Hepatocyte (in vitro differentiated cells): ENCODE measurements around the gene NOMO2.
"Not testable (repeated sequence)": the region's sequence is repeated elsewhere in the genome, so short reads cannot be mapped to it uniquely, and the experiment has no call there.

Experiments
- CTCF ChIP-seq: fragments of 200-600 bp; sonication (generic); IDR thresholded peaks from 2 replicates; pipeline ENCODE4 v1.5.1; 2016; ENCODE audit warnings: antibody characterized with exemption, mild to moderate bottlenecking; ENCODE audit not compliant: poor library complexity
- EZH2 ChIP-seq: fragments of 200-600 bp; sonication (generic); IDR thresholded peaks from 2 replicates; pipeline ENCODE4 v1.6.1; 2016; ENCODE audit warnings: antibody characterized with exemption, mild to moderate bottlenecking, borderline replicate concordance
- EZH2phosphoT487 ChIP-seq: fragments of 200-600 bp; sonication (generic); IDR thresholded peaks from one replicate; pipeline ENCODE4 v1.6.1; 2018; ENCODE audit warnings: antibody characterized with exemption, mild to moderate bottlenecking, low read depth, moderate library complexity; ENCODE audit not compliant: unreplicated experiment, severe bottlenecking

GRCh38 chr16:18409532-18410293 is 152.2 kb downstream of the NOMO2 start:
- TF ChIP-seq CTCF, EZH2phosphoT487, EZH2: not testable (repeated sequence)
